IMR-90 (cell line): ENCODE results near the gene SCAANT1. TPM values are rescaled to one million over a fixed set of nuclear protein-coding genes. Genes with fewer than 3 reads are reported as not detected.

Source experiments
- ATAC-seq: fragments of 200-7000 bp; cut with Tn5 transposase; 2 replicates; pipeline ENCODE4 v1.9.1; 2020; ENCODE audit warnings: low read depth, mild to moderate bottlenecking, moderate library complexity
- BruUV-seq: library from RNA; stranded (reverse); fragments of 400-500 nt; replicated peaks from 2 replicates; lab custom pipeline; 2021; lab: Mats Ljungman, UMichigan
- CTCF ChIA-PET: fragments of 300-600 bp; formaldehyde crosslinking; extraction: SDS; loops from one replicate; lab custom pipeline; 2021; ENCODE audit warnings: antibody characterized with exemption; lab: Yijun Ruan, JAX
- POLR2A ChIA-PET: fragments of 300-600 bp; sonication (Branson Sonifier 250); formaldehyde crosslinking; loops from one replicate; lab custom pipeline; 2022; ENCODE audit warnings: antibody characterized with exemption; ENCODE audit not compliant: unreplicated experiment; lab: Charles Lee
- DNase-seq: peaks from one replicate; pipeline ENCODE4 v3.0.0; 2013
- H2AFZ ChIP-seq: replicated peaks from 2 replicates; pipeline ENCODE3; 2013; ENCODE audit warnings: low read length, mild to moderate bottlenecking; ENCODE audit not compliant: poor library complexity
- H2AK5ac ChIP-seq: 2 replicates; pipeline ENCODE4 v1.6.1; 2013; ENCODE audit warnings: low read depth, low read length, inconsistent platforms
- H2AK9ac ChIP-seq: replicated peaks from 2 replicates; pipeline ENCODE3; 2013; ENCODE audit warnings: mild to moderate bottlenecking, low read depth, low read length, moderate library complexity; ENCODE audit not compliant: poor library complexity
- H2BK120ac ChIP-seq: 2 replicates; pipeline ENCODE4 v1.6.1; 2013; ENCODE audit warnings: low read depth, low read length, inconsistent platforms
- H2BK15ac ChIP-seq: 3 replicates; pipeline ENCODE4 v1.6.1; 2013; ENCODE audit warnings: low read depth, low read length, inconsistent platforms
- H2BK20ac ChIP-seq: 2 replicates; pipeline ENCODE4 v1.6.1; 2013; ENCODE audit warnings: low read depth, mild to moderate bottlenecking, inconsistent platforms, low read length, moderate library complexity
- H2BK5ac ChIP-seq: 2 replicates; pipeline ENCODE4 v1.6.1; 2013; ENCODE audit warnings: mild to moderate bottlenecking, low read depth, low read length, inconsistent platforms; ENCODE audit not compliant: poor library complexity, severe bottlenecking
- H3K14ac ChIP-seq: replicated peaks from 2 replicates; pipeline ENCODE4 v1.6.1; 2013; ENCODE audit warnings: low read depth, low read length, inconsistent platforms
- H3K18ac ChIP-seq: 2 replicates; pipeline ENCODE4 v1.6.1; 2013; ENCODE audit warnings: low read depth, low read length, control low read depth
- H3K23ac ChIP-seq: 2 replicates; pipeline ENCODE4 v1.6.1; 2013; ENCODE audit warnings: low read depth, low read length, inconsistent platforms
- H3K27ac ChIP-seq: 2 replicates; pipeline ENCODE4 v1.5.1; 2013; ENCODE audit warnings: mild to moderate bottlenecking, control low read depth, low read length; ENCODE audit not compliant: insufficient read depth
- H3K27me3 ChIP-seq: 2 replicates; pipeline ENCODE4 v1.6.1; 2013; ENCODE audit warnings: low read length; ENCODE audit not compliant: control insufficient read depth, insufficient read depth
- H3K36me3 ChIP-seq: 2 replicates; pipeline ENCODE4 v1.6.1; 2013; ENCODE audit warnings: low read length, mixed read lengths; ENCODE audit not compliant: control insufficient read depth, insufficient read depth
- H3K4ac ChIP-seq: 2 replicates; pipeline ENCODE4 v1.6.1; 2013; ENCODE audit warnings: low read depth, low read length, inconsistent platforms
- H3K4me1 ChIP-seq: 2 replicates; pipeline ENCODE4 v1.6.1; 2013; ENCODE audit warnings: low read length, mixed read lengths; ENCODE audit not compliant: control insufficient read depth, insufficient read depth
- H3K4me2 ChIP-seq: 2 replicates; pipeline ENCODE4 v1.6.1; 2013; ENCODE audit warnings: low read depth, mild to moderate bottlenecking, control low read depth, low read length, moderate library complexity
- H3K4me3 ChIP-seq: 2 replicates; pipeline ENCODE4 v1.5.1; 2013; ENCODE audit warnings: low read depth, mild to moderate bottlenecking, control low read depth, low read length, moderate library complexity; ENCODE audit not compliant: insufficient read depth
- H3K56ac ChIP-seq: 2 replicates; pipeline ENCODE4 v1.6.1; 2013; ENCODE audit warnings: low read length, inconsistent platforms; ENCODE audit not compliant: insufficient read depth; ENCODE audit errors: extremely low read depth
- H3K79me1 ChIP-seq, 2 experiments: 2 replicates each; pipeline ENCODE4 v1.6.1; 2013; ENCODE audit warnings: low read length in 2 of 2, inconsistent platforms in 1 of 2, low read depth in 1 of 2
- H3K9ac ChIP-seq: 2 replicates; pipeline ENCODE4 v1.6.1; 2013; ENCODE audit warnings: low read depth, low read length, control low read depth
- H3K9me1 ChIP-seq: 2 replicates; pipeline ENCODE4 v1.6.1; 2013; ENCODE audit warnings: low read length, inconsistent platforms; ENCODE audit not compliant: insufficient read depth
- H3K9me3 ChIP-seq: 2 replicates; pipeline ENCODE4 v1.6.1; 2013; ENCODE audit warnings: low read length; ENCODE audit not compliant: control insufficient read depth, insufficient read depth
- H4K20me1 ChIP-seq: 2 replicates; pipeline ENCODE4 v1.6.1; 2013; ENCODE audit warnings: low read length, inconsistent platforms; ENCODE audit not compliant: insufficient read depth
- H4K5ac ChIP-seq: 2 replicates; pipeline ENCODE4 v1.6.1; 2013; ENCODE audit warnings: mild to moderate bottlenecking, low read depth, low read length, control low read depth
- H4K8ac ChIP-seq, 2 experiments: 2 replicates each; pipeline ENCODE4 v1.6.1; 2013; ENCODE audit warnings: low read depth in 2 of 2, low read length in 2 of 2, control low read depth in 1 of 2, inconsistent platforms in 1 of 2
- H4K91ac ChIP-seq: 2 replicates; pipeline ENCODE4 v1.6.1; 2013; ENCODE audit warnings: low read depth, low read length, inconsistent platforms; ENCODE audit not compliant: insufficient read depth
- FOS ChIP-seq: fragments of 150-350 bp; IDR thresholded peaks from 2 replicates; pipeline ENCODE4 v1.6.1; 2016; ENCODE audit warnings: low read depth, low read length
- MXI1 ChIP-seq: IDR thresholded peaks from 2 replicates; pipeline ENCODE4 v1.6.1; 2012; ENCODE audit warnings: low read depth, mild to moderate bottlenecking, low read length, moderate library complexity, borderline replicate concordance
- RFX5 ChIP-seq: IDR thresholded peaks from 2 replicates; pipeline ENCODE4 v1.8.0; 2012; ENCODE audit warnings: low read depth, mild to moderate bottlenecking, low read length, moderate library complexity
- WGBS, 2 experiments: methylation state at CpG; one replicate each; pipeline versions ENCODE4 v1.1.5 to v1.1.7; 2013; ENCODE audit warnings: missing lambda C conversion rate in 2 of 2; ENCODE audit not compliant: insufficient read length in 1 of 2; ENCODE audit errors: extremely low coverage in 2 of 2; 5-methylcytosine and 5-hydroxymethylcytosine counted together
- dilution Hi-C: fragments of 300-500 bp; cut with HindIII; formaldehyde crosslinking; loops from one replicate; pipeline ENCODE4 v1.14.3; 2018; ENCODE audit warnings: low sequenced_read_pairs; ENCODE audit not compliant: unreplicated experiment
- in situ Hi-C: fragments of 300-500 bp; cut with MboI; formaldehyde crosslinking; loops from 3 replicates; pipeline ENCODE4 v1.14.3; 2019; ENCODE audit warnings: low sequenced_read_pairs, inconsistent platforms, mixed read lengths
- intact Hi-C: fragments of 100-400 bp; cut with micrococcal nuclease; formaldehyde crosslinking; loops from 2 replicates; pipeline ENCODE4 v1.10.0; 2022
- polyA plus RNA-seq, 3 experiments: library from polyadenylated mRNA; depleted of rRNA; stranded (reverse); fragments of >200 nt; gene quantifications; 2 replicates each; pipeline ENCODE4 v1.2.3, GENCODE V29; 2012; ENCODE audit warnings: low replicate concordance in 1 of 3
- total RNA-seq: library from RNA; depleted of rRNA; stranded (reverse); fragments of >200 nt; gene quantifications from 2 replicates; pipeline ENCODE4 v1.2.3, GENCODE V29; 2012

SCAANT1 gene
- total and polyA plus RNA-seq, 2 of the 4 experiments (the other 2 are of a cell fraction) = not detected

DNA sequence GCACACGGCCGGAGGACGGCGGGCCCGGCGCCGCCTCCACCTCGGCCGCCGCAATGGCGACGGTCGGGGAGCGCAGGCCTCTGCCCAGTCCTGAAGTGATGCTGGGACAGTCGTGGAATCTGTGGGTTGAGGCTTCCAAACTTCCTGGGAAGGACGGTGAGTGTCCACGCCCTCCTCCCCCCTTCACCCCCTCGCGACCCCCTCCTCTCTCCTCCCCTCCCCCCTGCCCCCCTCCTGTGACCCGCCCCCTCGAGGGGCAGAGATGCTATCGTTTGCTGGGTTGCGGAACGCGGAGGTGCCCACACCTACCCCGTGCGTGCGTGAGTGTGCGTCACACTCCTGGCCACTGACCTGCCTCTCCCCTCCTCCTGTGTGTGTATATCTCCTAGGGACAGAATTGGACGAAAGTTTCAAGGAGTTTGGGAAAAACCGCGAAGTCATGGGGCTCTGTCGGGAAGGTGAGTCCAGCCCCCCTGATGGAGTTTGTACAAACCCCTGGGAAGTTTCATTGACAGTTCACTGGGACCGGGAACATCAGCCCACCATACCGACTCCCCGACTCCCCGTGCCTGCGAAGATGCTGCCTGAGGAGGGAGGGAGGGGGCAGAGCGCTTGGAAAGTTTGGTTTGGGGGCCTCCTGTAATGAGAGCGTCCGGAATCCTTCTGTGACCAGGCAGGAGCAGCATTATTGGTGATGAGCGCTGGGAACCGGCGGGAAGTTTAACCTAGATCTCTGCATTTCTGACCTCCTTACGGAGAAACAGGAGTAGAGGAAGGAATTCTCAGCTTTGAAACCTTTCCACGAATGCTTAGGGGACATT is 795 bp upstream of the SCAANT1 start (continued):
- 0 out of 2 replicates have a peak, but pooled peaks have one; percentile 24 for TF ChIP-seq MXI1
- TF ChIP-seq RFX5 = no peak
- TF ChIP-seq FOS = no peak

DNA sequence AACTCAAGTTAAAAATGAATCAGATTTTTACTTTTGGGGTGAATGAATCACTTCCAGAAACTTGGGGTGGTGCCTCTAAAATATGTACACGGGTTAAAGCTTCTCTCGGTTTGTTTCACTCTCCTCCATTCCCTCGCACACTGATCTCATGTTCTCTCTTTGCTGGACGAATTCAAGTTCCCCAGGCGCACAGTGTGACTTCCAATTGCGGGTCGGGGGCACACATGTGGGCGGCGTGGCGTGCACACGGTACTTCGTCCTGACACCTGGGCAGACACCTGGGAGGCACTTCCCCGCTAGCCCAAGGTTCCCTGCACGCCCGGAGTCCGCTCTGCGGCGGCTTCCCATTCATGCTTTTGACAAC is 692 bp downstream of the SCAANT1 start:
- H3K14ac ChIP-seq = peak overlapping the region; percentile 91
- in situ Hi-C loops = no loop called here
- ChIA-PET POLR2A (no interaction called here), CTCF (interaction anchor here (0.5 to 1.0 kb wide), 2 partner anchors 13 to 22 kb away, joined by 3 read pairs; no protein-coding TSS in a partner anchor)
- H4K91ac ChIP-seq = peak overlapping the region; percentile 50
- 0 out of 3 replicates have a peak overlapping the region, but pooled peaks have one; percentile 15 for H2BK15ac ChIP-seq
- H3K4me2 ChIP-seq = peak overlapping the region; percentile 100
- DNase-seq (no peak), ATAC-seq (no peak)
- H3K4me1 ChIP-seq = peaks cover 7% of the 10 kb centered on the region
- peaks cover 4% of the 10 kb centered on the region for H3K36me3 ChIP-seq
- H3K27me3 ChIP-seq = no peaks in the 10 kb centered on the region
- H3K4me3 ChIP-seq = peak overlapping the region; percentile 98
- WGBS, 2 experiments = 1% methylated on average over 14 of the region's 18 CpGs; no CpG with 5 or more reads in 1 of the 2 experiments
- H2AK5ac ChIP-seq = peak overlapping the region; percentile 63; the same call in 1 of the 2 replicates
- H3K18ac ChIP-seq = peak overlapping the region; percentile 88
- 0 out of 2 replicates have a peak overlapping the region, but pooled peaks have one; percentile 68 for H2BK120ac ChIP-seq
- H2BK20ac ChIP-seq = no peak overlapping the region
- dilution Hi-C loops = no loop called here
- H4K8ac ChIP-seq = peak overlapping the region; percentile 55 to 58; a peak in 1 of 4 replicates
- intact Hi-C loops = loop anchor here (5.0 kb wide), 3 partner anchors 34 to 591 kb away; no protein-coding TSS in a partner anchor
- peak overlapping the region; percentile 95 for H2AFZ ChIP-seq
- H3K9me3 ChIP-seq = no peaks in the 10 kb centered on the region
- H3K23ac ChIP-seq = peak overlapping the region; percentile 95
- H4K20me1 ChIP-seq = peaks cover 18% of the 10 kb centered on the region; the same call in 1 of the 2 replicates
- peak overlapping the region; percentile 84 for H2BK5ac ChIP-seq
- no TSS peak for BruUV-seq
- H3K4ac ChIP-seq = peak overlapping the region; percentile 90
- TF ChIP-seq RFX5 = no peak
- TF ChIP-seq MXI1 = peak; percentile 17; the same call in 1 of the 2 replicates
- peak overlapping the region; percentile 35; the same call in 1 of the 2 replicates for H3K56ac ChIP-seq
- H3K9me1 ChIP-seq = no peaks in the 10 kb centered on the region
- H3K9ac ChIP-seq = peak overlapping the region; percentile 98
- H4K5ac ChIP-seq = peak overlapping the region; percentile 37; the same call in 1 of the 2 replicates
- H2AK9ac ChIP-seq = peak overlapping the region; percentile 83
- H3K79me1 ChIP-seq = peaks cover 17 to 74% of the 10 kb centered on the region in 2 experiments
- peak overlapping the region; percentile 97 for H3K27ac ChIP-seq
